ENCODE results near the gene NF2. TPM values are rescaled to one million over a fixed set of nuclear protein-coding genes. Genes with fewer than 3 reads are reported as not detected.

Gene NF2
- polyA plus RNA-seq, 3 donors: 7.7 to 15.5 (median 8.4) TPM

- TF ChIP-seq, protein P1, sequence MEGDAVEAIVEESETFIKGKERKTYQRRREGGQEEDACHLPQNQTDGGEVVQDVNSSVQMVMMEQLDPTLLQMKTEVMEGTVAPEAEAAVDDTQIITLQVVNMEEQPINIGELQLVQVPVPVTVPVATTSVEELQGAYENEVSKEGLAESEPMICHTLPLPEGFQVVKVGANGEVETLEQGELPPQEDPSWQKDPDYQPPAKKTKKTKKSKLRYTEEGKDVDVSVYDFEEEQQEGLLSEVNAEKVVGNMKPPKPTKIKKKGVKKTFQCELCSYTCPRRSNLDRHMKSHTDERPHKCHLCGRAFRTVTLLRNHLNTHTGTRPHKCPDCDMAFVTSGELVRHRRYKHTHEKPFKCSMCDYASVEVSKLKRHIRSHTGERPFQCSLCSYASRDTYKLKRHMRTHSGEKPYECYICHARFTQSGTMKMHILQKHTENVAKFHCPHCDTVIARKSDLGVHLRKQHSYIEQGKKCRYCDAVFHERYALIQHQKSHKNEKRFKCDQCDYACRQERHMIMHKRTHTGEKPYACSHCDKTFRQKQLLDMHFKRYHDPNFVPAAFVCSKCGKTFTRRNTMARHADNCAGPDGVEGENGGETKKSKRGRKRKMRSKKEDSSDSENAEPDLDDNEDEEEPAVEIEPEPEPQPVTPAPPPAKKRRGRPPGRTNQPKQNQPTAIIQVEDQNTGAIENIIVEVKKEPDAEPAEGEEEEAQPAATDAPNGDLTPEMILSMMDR (IDR thresholded peaks at IDR 0.05): no peak
- Mint-ChIP-seq H3K27me3 (ENCODE audit: low read depth in 3 of 3) (no peaks in the 10 kb centered on the region), H3K9me3 (no peaks in the 10 kb centered on the region), H3K27ac (no peak overlapping the region), H3K4me1 (no peaks in the 10 kb centered on the region), H3K36me3 (peaks cover 73 to 93% of the 10 kb centered on the region in 2 donors), H3K4me3 (no peak overlapping the region)
- Histone ChIP-seq H3K27ac (ENCODE audit: low read depth in 1 of 2, low read length in 2 of 2) (no peak overlapping the region), H3K27me3 (ENCODE audit: control insufficient read depth in 2 of 2, insufficient read depth in 2 of 2, low read length in 2 of 2) (no peaks in the 10 kb centered on the region), H3K4me1 (ENCODE audit: control insufficient read depth in 1 of 2, insufficient read depth in 2 of 2, low read length in 2 of 2) (no peaks in the 10 kb centered on the region), H4K20me1 (ENCODE audit: insufficient read depth, low read length) (no peaks in the 10 kb centered on the region), H3K36me3 (replicated peaks in 1 of 2; ENCODE audit: control insufficient read depth in 1 of 2, insufficient read depth in 2 of 2, low read length in 2 of 2) (peaks cover 69 to 93% of the 10 kb centered on the region in 2 donors), H3K9ac (ENCODE audit: insufficient read depth, low read length, poor library complexity, severe bottlenecking) (no peak overlapping the region), H3K4me3 (replicated peaks in 1 of 3; ENCODE audit: low read depth in 2 of 3, low read length in 3 of 3) (no peak overlapping the region), H3K9me3 (replicated peaks in 1 of 2; ENCODE audit: control insufficient read depth in 1 of 2, insufficient read depth in 1 of 2, low read length in 2 of 2) (no peaks in the 10 kb centered on the region), H3K79me2 (ENCODE audit: insufficient read depth, low read length) (no peaks in the 10 kb centered on the region), H3K4me2 (replicated peaks; ENCODE audit: extremely low read depth, low read length, poor library complexity, severe bottlenecking) (no peak overlapping the region), H2AFZ (ENCODE audit: insufficient read depth, low read depth, low read length, poor library complexity, severe bottlenecking) (no peak overlapping the region)
- 96% methylated on average over 4 of the region's 4 CpGs for WGBS (ENCODE audit: insufficient coverage)
- no peak for DNase-seq
- intact Hi-C loops (cut with micrococcal nuclease): no loop called here
Observed at GRCh38 chr22:29684244-29684643, 80.8 kb downstream of the NF2 start.

- Histone ChIP-seq H3K27me3 (ENCODE audit: control insufficient read depth in 2 of 2, insufficient read depth in 2 of 2, low read length in 2 of 2) (no peaks in the 10 kb centered on the region), H4K20me1 (ENCODE audit: insufficient read depth, low read length) (no peaks in the 10 kb centered on the region), H3K27ac (ENCODE audit: low read depth in 1 of 2, low read length in 2 of 2) (no peak overlapping the region), H3K4me2 (replicated peaks; ENCODE audit: extremely low read depth, low read length, poor library complexity, severe bottlenecking) (no peak overlapping the region), H3K9me3 (replicated peaks in 1 of 2; ENCODE audit: control insufficient read depth in 1 of 2, insufficient read depth in 1 of 2, low read length in 2 of 2) (no peaks in the 10 kb centered on the region), H2AFZ (ENCODE audit: insufficient read depth, low read depth, low read length, poor library complexity, severe bottlenecking) (no peak overlapping the region), H3K79me2 (ENCODE audit: insufficient read depth, low read length) (no peaks in the 10 kb centered on the region), H3K36me3 (replicated peaks in 1 of 2; ENCODE audit: control insufficient read depth in 1 of 2, insufficient read depth in 2 of 2, low read length in 2 of 2) (peaks cover 60 to 85% of the 10 kb centered on the region in 2 donors), H3K9ac (ENCODE audit: insufficient read depth, low read length, poor library complexity, severe bottlenecking) (no peak overlapping the region), H3K4me1 (ENCODE audit: control insufficient read depth in 1 of 2, insufficient read depth in 2 of 2, low read length in 2 of 2) (no peaks in the 10 kb centered on the region), H3K4me3 (replicated peaks in 1 of 3; ENCODE audit: low read depth in 2 of 3, low read length in 3 of 3) (no peak overlapping the region)
- intact Hi-C loops (cut with micrococcal nuclease): no loop called here
- H3K27me3 Mint-ChIP-seq (ENCODE audit: low read depth in 3 of 3): peaks cover 0 to 1% (median 1%) of the 10 kb centered on the region in 3 donors
- H3K36me3 Mint-ChIP-seq: peaks cover 65 to 76% of the 10 kb centered on the region in 2 donors
- no peak for DNase-seq
- H3K4me3 Mint-ChIP-seq: no peak overlapping the region
- TF ChIP-seq, protein P1 (IDR thresholded peaks at IDR 0.05): no peak
- H3K9me3 Mint-ChIP-seq: no peaks in the 10 kb centered on the region
- WGBS (ENCODE audit: insufficient coverage): no CpG with 5 or more reads among the region's 5 CpGs
- H3K4me1 Mint-ChIP-seq: no peaks in the 10 kb centered on the region
- H3K27ac Mint-ChIP-seq: no peak overlapping the region
Observed at GRCh38 chr22:29689206-29689879, 85.9 kb downstream of the NF2 start.
